K562 (cell line): Measurements from ENCODE around the gene TRABD2B. TPM values are rescaled to one million over a fixed set of nuclear protein-coding genes. Genes with fewer than 3 reads are reported as not detected.

ENCODE experiments used
- ATAC-seq: fragments of 200-7000 bp; cut with Tn5 transposase; 3 replicates; pipeline ENCODE4 v1.9.1; 2020; ENCODE audit warnings: moderate library complexity
- BruUV-seq: library from RNA; stranded (reverse); fragments of 400-500 nt; replicated peaks from 2 replicates; lab custom pipeline; 2021; lab: Mats Ljungman, UMichigan
- CTCF ChIA-PET: fragments of 300-600 bp; formaldehyde crosslinking; extraction: SDS; loops from one replicate; lab custom pipeline; 2021; ENCODE audit warnings: low intra/inter-chr PET ratio; lab: Yijun Ruan, JAX
- POLR2A ChIA-PET: fragments of 300-600, 350-650 bp; sonication (Branson Sonifier 250); formaldehyde crosslinking; extraction: SDS; loops from one replicate; lab custom pipeline; 2021; ENCODE audit warnings: antibody characterized with exemption, inconsistent platforms; lab: Yijun Ruan, JAX
- DNase-seq, 4 experiments: peaks; one replicate each; pipeline versions ENCODE4 v3.0.0 to v3.0.0-alpha.2; 2011 to 2018; ENCODE audit warnings: low spot score in 3 of 4, mixed read lengths in 3 of 4; ENCODE audit errors: extremely low read depth in 1 of 4
- FAIRE-seq: peaks from 2 replicates; lab custom pipeline; 2011; peaks lifted over from hg19 to GRCh38; lab: Jason Lieb, UNC
- H2AFZ ChIP-seq: 2 replicates; pipeline ENCODE4 v1.6.0; 2011; ENCODE audit warnings: low read depth, low read length, control low read depth, inconsistent platforms
- H3K27ac ChIP-seq: fragments of 200-600 bp; 3 replicates; pipeline ENCODE4 v1.8.0; 2011; ENCODE audit warnings: low read depth, mild to moderate bottlenecking, control low read depth, inconsistent platforms, low read length, moderate library complexity, mixed read lengths; ENCODE audit errors: extremely low read depth
- H3K27me3 ChIP-seq, 2 experiments: fragments of 300-600 bp in 1 of 2; 2 replicates in 1 of 2; 3 replicates in 1 of 2; pipeline versions ENCODE4 v1.6.0 to v1.8.0; 2011; ENCODE audit warnings: inconsistent platforms in 2 of 2, low read length in 2 of 2, mild to moderate bottlenecking in 1 of 2, mixed read lengths in 1 of 2, moderate library complexity in 1 of 2; ENCODE audit not compliant: control insufficient read depth in 2 of 2, insufficient read depth in 2 of 2
- H3K36me3 ChIP-seq: fragments of 300-600 bp; 3 replicates; pipeline ENCODE4 v1.8.0; 2011; ENCODE audit warnings: mild to moderate bottlenecking, low read length, inconsistent platforms; ENCODE audit not compliant: control insufficient read depth, insufficient read depth
- H3K4me1 ChIP-seq, 2 experiments: fragments of 200-600 bp in 1 of 2; replicated peaks in 1 of 2; 2 replicates in 1 of 2; 3 replicates in 1 of 2; pipeline versions ENCODE4 v1.5.1 to v1.8.0; 2011; ENCODE audit warnings: inconsistent platforms in 2 of 2, low read length in 2 of 2, mild to moderate bottlenecking in 1 of 2, mixed read lengths in 1 of 2, moderate library complexity in 1 of 2; ENCODE audit not compliant: control insufficient read depth in 2 of 2, insufficient read depth in 2 of 2
- H3K4me2 ChIP-seq: 2 replicates; pipeline ENCODE4 v1.6.1; 2011; ENCODE audit warnings: low read length, control low read depth, inconsistent platforms, mixed read lengths; ENCODE audit not compliant: insufficient read depth
- H3K4me3 ChIP-seq: fragments of 200-600 bp; sonication (generic), shearing (Covaris generic); 2 replicates; pipeline ENCODE4 v1.5.1; 2016; ENCODE audit warnings: control low read depth, inconsistent platforms
- H3K79me2 ChIP-seq: fragments of 200-600 bp; 3 replicates; pipeline ENCODE4 v1.8.0; 2011; ENCODE audit warnings: low read length, inconsistent platforms; ENCODE audit not compliant: control insufficient read depth, insufficient read depth
- H3K9ac ChIP-seq, 2 experiments: 2 replicates each; pipeline versions ENCODE4 v1.6.0 to v1.6.1; 2011; ENCODE audit warnings: low read depth in 2 of 2, low read length in 2 of 2, control low read depth in 1 of 2, inconsistent platforms in 1 of 2, mild to moderate bottlenecking in 1 of 2, mixed read lengths in 1 of 2; ENCODE audit not compliant: insufficient read depth in 1 of 2
- H3K9me1 ChIP-seq: one replicate; pipeline ENCODE4 v1.6.0; 2011; ENCODE audit warnings: inconsistent platforms, mild to moderate bottlenecking, low read length, moderate library complexity; ENCODE audit not compliant: control insufficient read depth, insufficient read depth
- H3K9me3 ChIP-seq: replicated peaks from 2 replicates; pipeline ENCODE4 v1.5.1; 2011; ENCODE audit warnings: low read depth, low read length, inconsistent platforms; ENCODE audit not compliant: control insufficient read depth, insufficient read depth
- H4K20me1 ChIP-seq: replicated peaks from 2 replicates; pipeline ENCODE4 v1.6.1; 2011; ENCODE audit warnings: low read length, inconsistent platforms, mixed read lengths; ENCODE audit not compliant: control insufficient read depth, insufficient read depth
- SPI1 ChIP-seq: IDR thresholded peaks from 2 replicates; pipeline ENCODE4 v1.6.1; 2011; ENCODE audit warnings: low read depth, low read length, control low read depth, borderline replicate concordance
- WGBS: fragments of 100-300 bp; shearing (Covaris generic); methylation state at CpG from one replicate; pipeline ENCODE4 v1.1.6; 2016; ENCODE audit warnings: low coverage, mixed read lengths; ENCODE audit not compliant: insufficient coverage; ENCODE audit errors: missing lambda C conversion rate; 5-methylcytosine and 5-hydroxymethylcytosine counted together
- in situ Hi-C: fragments of 300-500 bp; cut with MboI; formaldehyde crosslinking; loops from 4 replicates; pipeline ENCODE4 v1.15.0; 2018; ENCODE audit warnings: inconsistent platforms, mixed read lengths
- intact Hi-C: fragments of 100-400 bp; cut with micrococcal nuclease; formaldehyde crosslinking; loops from 2 replicates; pipeline ENCODE4 v1.14.2; 2022
- polyA plus RNA-seq, 8 experiments: library from polyadenylated mRNA; depleted of rRNA in 4 of 8; stranded (reverse) in 5 of 8; unstranded in 3 of 8; fragments of >200 nt; fragmentation: Nextera tagmentation in 2 of 8; fragmentation: Illumina TruSeq in 1 of 8; extraction: Ambion mirVana in 2 of 8; extraction: Trizol in 1 of 8; gene quantifications; 2 replicates each; pipeline versions ENCODE4 v1.2.1 to v1.2.3, GENCODE V29; 2011 to 2014; ENCODE audit warnings: inconsistent platforms in 1 of 8, missing spikeins in 1 of 8
- total RNA-seq, 7 experiments: library from RNA; depleted of rRNA in 6 of 7; stranded (reverse); fragments of >200 nt in 6 of 7; fragmentation: Illumina TruSeq in 2 of 7; extraction: Trizol in 2 of 7; gene quantifications; 2 replicates each; pipeline versions ENCODE4 v1.2.1 to v1.2.3, GENCODE V29; 2011 to 2021; ENCODE audit warnings: low replicate concordance in 1 of 7
- TF ChIP-seq, protein P1 (sequence below): fragments of 200-600 bp; sonication (generic); IDR thresholded peaks from one replicate; pipeline ENCODE4 v1.6.1; 2012; ENCODE audit warnings: mild to moderate bottlenecking, low read depth, low read length, inconsistent platforms

TRABD2B gene
- total and polyA plus RNA-seq, 9 of the 15 experiments (the other 6 are each of a cell fraction or from before 2014, with no cell fraction given), result not detected

DNA sequence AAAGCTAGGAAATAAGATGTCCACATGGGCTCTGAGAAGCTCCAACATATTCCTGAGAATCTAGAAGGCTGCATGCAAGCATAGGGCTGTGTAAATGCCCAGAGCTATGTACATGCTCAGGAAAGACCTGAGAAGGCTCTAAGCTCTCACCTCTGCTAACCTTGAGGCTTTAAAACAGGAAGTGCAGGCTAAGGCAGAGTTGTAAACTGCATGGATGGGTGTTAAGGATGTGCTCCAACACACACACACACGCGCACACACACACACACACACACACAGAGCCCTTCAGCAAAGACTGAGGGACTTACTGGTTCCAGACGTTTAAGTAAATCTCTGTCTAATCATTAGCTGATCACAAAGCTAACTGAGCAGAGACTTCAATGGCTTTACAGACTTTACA is 162.9 kb downstream of the TRABD2B start:
- H3K27ac ChIP-seq, result no peak overlapping the region
- H2AFZ ChIP-seq, result no peak overlapping the region
- H4K20me1 ChIP-seq, result no peaks in the 10 kb centered on the region; the same call in 1 of the 2 replicates
- H3K4me2 ChIP-seq, result no peak overlapping the region
- ATAC-seq (no peak), FAIRE-seq (no peak), DNase-seq (no peak)
- no peak overlapping the region for H3K9ac ChIP-seq
- no peaks in the 10 kb centered on the region for H3K36me3 ChIP-seq
- peaks cover 5 to 26% of the 10 kb centered on the region in 2 experiments; a peak in 3 of 5 replicates for H3K27me3 ChIP-seq
- ChIA-PET CTCF (no interaction called here), POLR2A (interaction anchor here (0.6 to 1.4 kb wide), 3 partner anchors 16 to 23 kb away, joined by 4 read pairs; no protein-coding TSS in a partner anchor)
- H3K9me1 ChIP-seq, result no peaks in the 10 kb centered on the region
- no peaks in the 10 kb centered on the region for H3K9me3 ChIP-seq
- H3K79me2 ChIP-seq, result no peaks in the 10 kb centered on the region
- intact Hi-C loops, result no loop called here
- in situ Hi-C loops, result no loop called here
- no peaks in the 10 kb centered on the region for H3K4me1 ChIP-seq
- peak; percentile 63; the same call in 1 of the 2 replicates for TF ChIP-seq SPI1
- TF ChIP-seq, protein P1, sequence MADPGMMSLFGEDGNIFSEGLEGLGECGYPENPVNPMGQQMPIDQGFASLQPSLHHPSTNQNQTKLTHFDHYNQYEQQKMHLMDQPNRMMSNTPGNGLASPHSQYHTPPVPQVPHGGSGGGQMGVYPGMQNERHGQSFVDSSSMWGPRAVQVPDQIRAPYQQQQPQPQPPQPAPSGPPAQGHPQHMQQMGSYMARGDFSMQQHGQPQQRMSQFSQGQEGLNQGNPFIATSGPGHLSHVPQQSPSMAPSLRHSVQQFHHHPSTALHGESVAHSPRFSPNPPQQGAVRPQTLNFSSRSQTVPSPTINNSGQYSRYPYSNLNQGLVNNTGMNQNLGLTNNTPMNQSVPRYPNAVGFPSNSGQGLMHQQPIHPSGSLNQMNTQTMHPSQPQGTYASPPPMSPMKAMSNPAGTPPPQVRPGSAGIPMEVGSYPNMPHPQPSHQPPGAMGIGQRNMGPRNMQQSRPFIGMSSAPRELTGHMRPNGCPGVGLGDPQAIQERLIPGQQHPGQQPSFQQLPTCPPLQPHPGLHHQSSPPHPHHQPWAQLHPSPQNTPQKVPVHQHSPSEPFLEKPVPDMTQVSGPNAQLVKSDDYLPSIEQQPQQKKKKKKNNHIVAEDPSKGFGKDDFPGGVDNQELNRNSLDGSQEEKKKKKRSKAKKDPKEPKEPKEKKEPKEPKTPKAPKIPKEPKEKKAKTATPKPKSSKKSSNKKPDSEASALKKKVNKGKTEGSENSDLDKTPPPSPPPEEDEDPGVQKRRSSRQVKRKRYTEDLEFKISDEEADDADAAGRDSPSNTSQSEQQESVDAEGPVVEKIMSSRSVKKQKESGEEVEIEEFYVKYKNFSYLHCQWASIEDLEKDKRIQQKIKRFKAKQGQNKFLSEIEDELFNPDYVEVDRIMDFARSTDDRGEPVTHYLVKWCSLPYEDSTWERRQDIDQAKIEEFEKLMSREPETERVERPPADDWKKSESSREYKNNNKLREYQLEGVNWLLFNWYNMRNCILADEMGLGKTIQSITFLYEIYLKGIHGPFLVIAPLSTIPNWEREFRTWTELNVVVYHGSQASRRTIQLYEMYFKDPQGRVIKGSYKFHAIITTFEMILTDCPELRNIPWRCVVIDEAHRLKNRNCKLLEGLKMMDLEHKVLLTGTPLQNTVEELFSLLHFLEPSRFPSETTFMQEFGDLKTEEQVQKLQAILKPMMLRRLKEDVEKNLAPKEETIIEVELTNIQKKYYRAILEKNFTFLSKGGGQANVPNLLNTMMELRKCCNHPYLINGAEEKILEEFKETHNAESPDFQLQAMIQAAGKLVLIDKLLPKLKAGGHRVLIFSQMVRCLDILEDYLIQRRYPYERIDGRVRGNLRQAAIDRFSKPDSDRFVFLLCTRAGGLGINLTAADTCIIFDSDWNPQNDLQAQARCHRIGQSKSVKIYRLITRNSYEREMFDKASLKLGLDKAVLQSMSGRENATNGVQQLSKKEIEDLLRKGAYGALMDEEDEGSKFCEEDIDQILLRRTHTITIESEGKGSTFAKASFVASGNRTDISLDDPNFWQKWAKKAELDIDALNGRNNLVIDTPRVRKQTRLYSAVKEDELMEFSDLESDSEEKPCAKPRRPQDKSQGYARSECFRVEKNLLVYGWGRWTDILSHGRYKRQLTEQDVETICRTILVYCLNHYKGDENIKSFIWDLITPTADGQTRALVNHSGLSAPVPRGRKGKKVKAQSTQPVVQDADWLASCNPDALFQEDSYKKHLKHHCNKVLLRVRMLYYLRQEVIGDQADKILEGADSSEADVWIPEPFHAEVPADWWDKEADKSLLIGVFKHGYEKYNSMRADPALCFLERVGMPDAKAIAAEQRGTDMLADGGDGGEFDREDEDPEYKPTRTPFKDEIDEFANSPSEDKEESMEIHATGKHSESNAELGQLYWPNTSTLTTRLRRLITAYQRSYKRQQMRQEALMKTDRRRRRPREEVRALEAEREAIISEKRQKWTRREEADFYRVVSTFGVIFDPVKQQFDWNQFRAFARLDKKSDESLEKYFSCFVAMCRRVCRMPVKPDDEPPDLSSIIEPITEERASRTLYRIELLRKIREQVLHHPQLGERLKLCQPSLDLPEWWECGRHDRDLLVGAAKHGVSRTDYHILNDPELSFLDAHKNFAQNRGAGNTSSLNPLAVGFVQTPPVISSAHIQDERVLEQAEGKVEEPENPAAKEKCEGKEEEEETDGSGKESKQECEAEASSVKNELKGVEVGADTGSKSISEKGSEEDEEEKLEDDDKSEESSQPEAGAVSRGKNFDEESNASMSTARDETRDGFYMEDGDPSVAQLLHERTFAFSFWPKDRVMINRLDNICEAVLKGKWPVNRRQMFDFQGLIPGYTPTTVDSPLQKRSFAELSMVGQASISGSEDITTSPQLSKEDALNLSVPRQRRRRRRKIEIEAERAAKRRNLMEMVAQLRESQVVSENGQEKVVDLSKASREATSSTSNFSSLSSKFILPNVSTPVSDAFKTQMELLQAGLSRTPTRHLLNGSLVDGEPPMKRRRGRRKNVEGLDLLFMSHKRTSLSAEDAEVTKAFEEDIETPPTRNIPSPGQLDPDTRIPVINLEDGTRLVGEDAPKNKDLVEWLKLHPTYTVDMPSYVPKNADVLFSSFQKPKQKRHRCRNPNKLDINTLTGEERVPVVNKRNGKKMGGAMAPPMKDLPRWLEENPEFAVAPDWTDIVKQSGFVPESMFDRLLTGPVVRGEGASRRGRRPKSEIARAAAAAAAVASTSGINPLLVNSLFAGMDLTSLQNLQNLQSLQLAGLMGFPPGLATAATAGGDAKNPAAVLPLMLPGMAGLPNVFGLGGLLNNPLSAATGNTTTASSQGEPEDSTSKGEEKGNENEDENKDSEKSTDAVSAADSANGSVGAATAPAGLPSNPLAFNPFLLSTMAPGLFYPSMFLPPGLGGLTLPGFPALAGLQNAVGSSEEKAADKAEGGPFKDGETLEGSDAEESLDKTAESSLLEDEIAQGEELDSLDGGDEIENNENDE, result no peak
- BruUV-seq, result no TSS peak
- no peak overlapping the region for H3K4me3 ChIP-seq
- WGBS, result 0% methylated on average over 3 of the region's 3 CpGs
